Activated naive CD8-positive, alpha-beta T cell (primary cell): ENCODE measurements around the gene NLK.
"Not testable (repeated sequence)": the region's sequence is repeated elsewhere in the genome, so short reads cannot be mapped to it uniquely, and the experiment has no call there.

ENCODE experiments used
- H3K27ac Mint-ChIP-seq: one replicate; pipeline ENCODE4 v1.8.0; 2021; ENCODE audit warnings: mixed read lengths
- H3K27me3 Mint-ChIP-seq: one replicate; pipeline ENCODE4 v1.8.0; 2021; ENCODE audit warnings: mixed read lengths
- H3K36me3 Mint-ChIP-seq: one replicate; pipeline ENCODE4 v1.8.0; 2021; ENCODE audit warnings: mixed read lengths
- H3K4me1 Mint-ChIP-seq: one replicate; pipeline ENCODE4 v1.8.0; 2021; ENCODE audit warnings: low read depth, mixed read lengths
- H3K4me3 Mint-ChIP-seq: one replicate; pipeline ENCODE4 v1.8.0; 2021; ENCODE audit warnings: mild to moderate bottlenecking, mixed read lengths
- H3K9me3 Mint-ChIP-seq: one replicate; pipeline ENCODE4 v1.8.0; 2021; ENCODE audit warnings: low read depth, mixed read lengths

The NLK gene

DNA sequence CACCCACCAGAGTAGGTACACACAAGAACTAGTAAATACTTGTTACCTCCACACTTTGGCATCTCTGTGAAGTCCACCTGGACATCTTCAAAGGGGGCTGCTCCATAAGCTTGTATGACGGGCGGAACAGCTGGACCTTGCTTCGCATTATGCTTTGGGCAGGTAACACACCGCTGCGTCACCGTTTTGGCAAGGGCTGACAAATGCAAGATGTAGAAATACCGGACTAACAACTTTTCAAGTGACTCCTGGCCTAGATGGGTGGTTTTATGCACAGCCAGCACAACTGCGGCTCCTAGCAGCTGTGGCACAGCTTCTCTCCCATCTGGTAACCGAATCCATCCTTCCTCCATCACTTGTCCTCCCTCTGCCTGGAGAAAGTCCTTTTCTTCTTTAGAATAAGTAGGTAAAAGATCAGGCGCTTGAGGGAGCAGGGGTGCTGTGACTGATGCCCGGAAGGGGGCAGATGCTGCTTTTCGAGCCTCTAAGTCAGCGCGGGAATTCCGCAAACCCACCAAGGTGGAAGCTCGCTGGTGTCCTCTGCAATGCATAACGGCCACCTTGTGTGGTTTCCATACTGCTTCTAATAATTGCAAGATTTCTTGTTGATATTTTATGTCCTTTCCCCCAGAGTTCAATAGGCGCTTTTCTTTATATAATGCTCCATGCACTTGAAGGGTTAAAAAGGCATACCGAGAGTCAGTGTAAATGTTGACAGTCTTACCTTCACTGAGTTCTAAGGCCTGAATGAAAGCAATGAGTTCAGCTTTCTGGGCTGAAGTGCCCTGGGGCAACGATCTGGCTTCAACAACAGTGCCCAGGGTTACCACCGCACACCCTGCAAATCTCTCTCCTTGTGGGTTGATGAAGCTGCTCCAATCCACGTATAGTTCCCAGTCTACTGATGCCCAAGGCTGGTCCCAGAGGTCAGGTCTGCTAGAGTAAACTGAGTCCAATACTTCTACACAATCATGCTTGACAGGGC is 191.7 kb downstream of the NLK start:
- not testable (repeated sequence) for H3K4me3 Mint-ChIP-seq, H3K36me3 Mint-ChIP-seq, H3K4me1 Mint-ChIP-seq, H3K27ac Mint-ChIP-seq, H3K9me3 Mint-ChIP-seq
- peaks cover 16% of the 10 kb centered on the region for H3K27me3 Mint-ChIP-seq

DNA sequence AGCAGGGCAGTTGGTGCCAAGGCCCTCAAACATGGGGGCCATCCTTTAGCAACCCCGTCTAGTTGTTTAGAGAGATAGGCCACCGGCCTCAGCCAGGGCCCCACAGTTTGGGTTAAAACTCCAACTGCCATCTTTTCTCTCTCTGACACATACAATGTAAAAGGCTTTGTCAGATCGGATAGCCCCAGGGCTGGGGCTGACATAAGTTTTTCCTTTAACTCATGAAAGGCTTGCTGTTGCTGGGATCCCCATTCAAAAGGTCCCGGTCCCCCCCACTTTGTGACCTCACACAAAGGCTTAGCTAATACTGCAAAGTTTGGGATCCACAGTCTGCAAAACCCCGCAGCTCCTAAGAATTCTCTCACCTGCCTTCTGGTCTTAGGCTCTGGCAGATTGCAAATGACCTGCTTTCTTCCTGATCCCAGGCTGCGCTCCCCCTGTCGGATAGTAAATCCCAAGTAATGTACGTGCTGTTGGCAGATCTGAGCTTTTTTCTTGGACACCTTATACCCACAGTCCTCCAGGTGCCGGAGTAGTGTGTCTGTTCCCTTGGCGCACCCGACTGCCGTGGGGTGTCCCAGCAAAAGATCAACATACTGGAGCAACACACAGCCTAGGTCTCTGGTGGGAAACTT is 192.7 kb downstream of the NLK start:
- not testable (repeated sequence) for H3K4me1 Mint-ChIP-seq, H3K36me3 Mint-ChIP-seq, H3K4me3 Mint-ChIP-seq, H3K27me3 Mint-ChIP-seq, H3K9me3 Mint-ChIP-seq, H3K27ac Mint-ChIP-seq

DNA sequence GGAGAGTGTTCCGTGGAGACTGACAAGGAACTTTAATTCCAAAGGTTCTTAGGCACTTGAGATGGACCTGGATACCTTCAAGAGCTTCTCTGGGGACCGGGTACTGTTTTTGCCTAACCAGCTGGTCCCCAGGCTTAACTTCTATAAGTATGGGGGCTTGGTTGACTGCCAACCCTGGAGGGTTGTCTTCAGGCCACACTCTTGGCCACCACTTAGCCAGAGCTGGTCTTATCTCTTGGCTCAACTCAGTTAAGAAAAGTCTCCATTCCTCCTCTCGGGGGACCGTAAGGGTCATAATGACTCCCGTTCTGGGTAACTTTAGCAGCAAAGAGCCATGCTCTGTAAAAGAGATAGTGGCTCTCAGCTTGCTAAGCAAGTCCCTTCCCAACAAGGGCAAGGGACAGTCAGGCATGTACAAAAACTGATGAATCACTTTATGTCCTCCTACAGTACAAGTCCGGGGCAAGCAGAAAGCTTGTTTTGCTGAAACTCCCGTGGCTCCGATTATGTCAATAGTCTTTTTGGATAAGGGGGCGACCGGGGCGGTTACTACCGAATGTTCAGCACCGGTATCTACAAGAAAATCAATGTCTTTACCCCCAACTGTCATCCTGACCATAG is 193.7 kb downstream of the NLK start:
- not testable (repeated sequence) for H3K4me1 Mint-ChIP-seq, H3K27ac Mint-ChIP-seq, H3K27me3 Mint-ChIP-seq, H3K4me3 Mint-ChIP-seq, H3K9me3 Mint-ChIP-seq, H3K36me3 Mint-ChIP-seq

DNA sequence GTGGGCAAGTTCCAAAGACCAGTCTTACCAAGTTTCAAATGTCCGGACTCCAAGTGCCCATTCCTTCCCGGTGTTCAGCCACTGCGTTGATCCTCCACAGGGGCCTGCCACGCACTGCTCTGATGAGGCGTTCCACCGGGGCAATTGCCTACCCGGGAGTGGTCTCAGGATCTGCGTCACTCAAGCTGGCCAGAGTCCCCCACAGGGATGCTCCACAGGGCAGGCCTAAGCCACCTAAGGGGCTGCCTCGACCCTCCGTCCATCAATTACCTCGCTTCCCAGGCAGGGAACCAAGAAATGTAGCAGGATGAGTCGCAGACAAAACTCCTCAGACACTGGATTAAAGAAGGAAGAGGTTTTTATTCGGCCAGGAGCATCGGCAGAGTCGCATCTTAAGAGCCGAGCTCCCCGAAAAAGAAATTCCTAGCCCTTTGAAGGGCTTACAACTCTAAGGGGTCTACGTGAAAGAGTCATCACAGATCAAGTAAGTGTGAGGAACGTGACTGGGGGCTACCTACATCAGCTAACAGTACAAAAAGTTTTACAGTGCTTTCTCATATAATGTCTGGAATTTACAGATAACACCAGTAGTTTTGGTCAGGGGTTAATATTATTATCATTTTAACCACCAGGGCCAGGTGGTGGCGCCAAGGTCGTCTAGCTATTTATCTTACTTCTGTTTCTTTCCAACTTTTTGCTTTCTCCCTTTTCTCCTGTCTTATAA is 196.2 kb downstream of the NLK start:
- not testable (repeated sequence) for H3K36me3 Mint-ChIP-seq, H3K27me3 Mint-ChIP-seq, H3K4me1 Mint-ChIP-seq, H3K4me3 Mint-ChIP-seq, H3K9me3 Mint-ChIP-seq, H3K27ac Mint-ChIP-seq

DNA sequence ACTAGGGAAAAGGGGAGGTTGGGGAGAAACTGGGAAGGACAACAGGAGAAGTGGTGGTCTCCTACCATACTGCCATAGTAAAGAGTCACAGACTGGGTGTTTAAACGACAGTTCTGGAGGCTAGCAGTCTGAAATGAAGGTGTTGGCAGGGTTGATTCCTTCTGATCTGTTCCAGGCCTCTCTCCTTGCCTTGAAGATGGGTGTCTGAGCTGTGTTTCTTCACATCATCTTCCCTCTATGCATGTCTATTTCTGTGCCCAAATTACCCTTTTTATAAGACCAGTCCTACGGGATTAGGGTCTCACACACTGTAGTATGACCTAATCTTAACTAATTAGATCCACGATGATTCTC is 196.8 kb downstream of the NLK start:
- Mint-ChIP-seq H3K9me3 (no peaks in the 10 kb centered on the region), H3K4me3 (no peak overlapping the region), H3K4me1 (no peaks in the 10 kb centered on the region), H3K27ac (no peak overlapping the region), H3K36me3 (no peaks in the 10 kb centered on the region), H3K27me3 (peaks cover 2% of the 10 kb centered on the region)

DNA sequence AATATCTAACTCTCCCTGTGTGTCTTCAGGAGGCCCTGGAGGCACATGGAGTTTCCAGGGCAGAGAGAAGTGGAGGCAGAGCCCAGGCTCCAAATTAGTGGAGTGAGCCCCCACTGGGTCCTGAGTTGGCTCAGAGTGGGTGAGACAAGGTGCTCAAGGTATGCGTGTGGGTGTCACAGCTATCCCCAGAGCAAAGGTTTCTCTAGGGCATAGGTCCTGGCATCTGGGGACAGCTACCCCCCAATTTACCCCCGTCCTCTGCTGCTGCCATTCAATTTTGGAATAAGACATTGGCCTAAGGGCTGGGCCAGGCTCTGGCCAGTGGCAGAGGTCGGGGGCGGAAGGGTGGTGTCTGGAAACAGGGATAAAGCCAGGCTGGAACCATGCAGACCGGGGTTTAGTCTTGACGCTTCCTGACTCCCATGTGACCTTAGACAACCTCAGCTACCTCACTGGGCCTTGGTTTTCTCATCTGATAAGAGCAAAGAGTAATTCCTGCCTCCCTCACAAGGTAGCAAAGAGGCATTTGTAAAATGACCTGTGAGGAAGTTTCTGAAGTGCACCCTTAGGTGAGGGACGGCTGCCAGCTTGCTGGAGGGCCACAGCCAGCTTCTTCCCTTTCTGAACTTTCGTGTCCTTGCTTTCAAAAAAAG is 198.3 kb downstream of the NLK start:
- H3K4me1 Mint-ChIP-seq: no peaks in the 10 kb centered on the region
- no peak overlapping the region for H3K4me3 Mint-ChIP-seq
- no peaks in the 10 kb centered on the region for H3K9me3 Mint-ChIP-seq
- H3K27me3 Mint-ChIP-seq: no peaks in the 10 kb centered on the region
- H3K36me3 Mint-ChIP-seq: no peaks in the 10 kb centered on the region
- H3K27ac Mint-ChIP-seq: no peak overlapping the region

DNA sequence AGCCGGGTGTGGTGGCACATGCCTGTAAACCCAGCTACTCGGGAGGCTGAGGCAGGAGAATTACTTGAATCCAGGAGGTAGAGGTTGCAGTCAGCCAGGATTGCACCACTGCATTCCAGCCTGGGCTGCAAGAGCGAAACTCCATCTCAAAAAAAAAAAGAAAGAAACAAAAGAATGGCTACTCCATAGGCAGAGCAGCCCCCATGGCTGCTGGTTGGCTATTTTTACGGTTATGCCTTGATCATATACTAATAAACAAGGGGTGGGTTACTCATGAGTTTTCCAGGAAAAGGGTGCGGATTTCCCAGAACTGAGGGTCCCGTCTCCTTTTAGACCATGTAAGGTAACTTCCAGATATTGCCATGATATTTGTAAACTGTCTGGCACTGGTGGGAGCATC is 200.3 kb downstream of the NLK start:
- H3K9me3 Mint-ChIP-seq: no peaks in the 10 kb centered on the region
- no peak overlapping the region for H3K4me3 Mint-ChIP-seq
- no peak overlapping the region for H3K27ac Mint-ChIP-seq
- no peaks in the 10 kb centered on the region for H3K36me3 Mint-ChIP-seq
- no peaks in the 10 kb centered on the region for H3K4me1 Mint-ChIP-seq
- H3K27me3 Mint-ChIP-seq: no peaks in the 10 kb centered on the region

DNA sequence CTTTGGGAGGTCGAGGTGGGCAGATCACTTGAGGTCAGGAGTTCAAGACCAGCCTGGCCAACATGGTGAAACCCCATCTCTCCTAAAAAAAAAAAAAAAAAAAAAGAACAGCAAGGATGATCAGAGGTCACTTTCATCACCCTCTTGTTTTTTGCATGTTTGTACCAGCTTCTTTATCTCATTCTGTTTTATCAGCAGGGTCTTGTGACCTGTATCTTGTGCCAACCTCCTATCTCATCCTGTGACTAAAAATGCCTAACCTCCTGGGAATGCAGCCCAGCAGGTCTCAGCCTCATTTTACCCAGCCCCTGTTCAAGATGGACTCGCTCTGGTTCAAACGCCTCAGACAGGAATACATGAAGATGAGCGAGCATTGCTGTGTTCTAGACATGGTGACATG is 200.8 kb downstream of the NLK start:
- H3K4me1 Mint-ChIP-seq, H3K36me3 Mint-ChIP-seq, H3K9me3 Mint-ChIP-seq, H3K27me3 Mint-ChIP-seq, H3K4me3 Mint-ChIP-seq, H3K27ac Mint-ChIP-seq: not testable (repeated sequence)

DNA sequence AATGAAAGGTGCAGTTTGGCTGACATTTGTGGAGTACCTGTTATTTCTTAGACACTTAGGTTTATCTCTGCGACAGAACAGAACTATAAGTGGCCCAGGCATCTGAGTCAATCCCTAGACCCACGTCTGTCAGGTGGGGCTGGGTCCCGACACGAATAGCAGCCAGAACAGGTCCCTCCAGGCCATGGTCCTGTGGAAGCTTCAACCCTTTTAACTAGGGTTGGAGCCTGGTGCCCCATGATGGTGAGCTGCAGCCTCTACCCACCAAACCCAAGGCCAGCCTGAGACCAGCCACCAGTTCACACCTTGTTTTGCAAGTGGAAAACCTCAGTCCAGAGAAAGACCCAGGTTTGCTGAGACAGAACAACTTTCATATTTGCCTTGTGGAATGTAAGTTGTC is 202.0 kb downstream of the NLK start:
- H3K36me3 Mint-ChIP-seq: no peaks in the 10 kb centered on the region
- no peaks in the 10 kb centered on the region for H3K4me1 Mint-ChIP-seq
- H3K27me3 Mint-ChIP-seq: no peaks in the 10 kb centered on the region
- H3K27ac Mint-ChIP-seq: no peak overlapping the region
- H3K4me3 Mint-ChIP-seq: no peak overlapping the region
- H3K9me3 Mint-ChIP-seq: no peaks in the 10 kb centered on the region
